HepG2 (cell line): ENCODE measurements around the gene TEKT5. TPM values are rescaled to one million over a fixed set of nuclear protein-coding genes. Genes with fewer than 3 reads are reported as not detected.

Experiments used
- ATRX ChIP-seq: sonication (generic); formaldehyde crosslinking; IDR thresholded peaks from 2 replicates; pipeline ENCODE4 v1.4.0; 2020; ENCODE audit warnings: missing genetic modification reagents, borderline replicate concordance
- BRD4 ChIP-seq: sonication (generic); formaldehyde crosslinking; IDR thresholded peaks from 2 replicates; pipeline ENCODE4 v1.4.0; 2020; ENCODE audit warnings: missing genetic modification reagents
- FOXJ3 ChIP-seq: sonication (generic); formaldehyde crosslinking; IDR thresholded peaks from 2 replicates; pipeline ENCODE4 v1.4.0; 2020; ENCODE audit warnings: missing genetic modification reagents, mild to moderate bottlenecking, borderline replicate concordance
- HHEX ChIP-seq: IDR thresholded peaks from 2 replicates; pipeline ENCODE4 v1.6.1; 2016; ENCODE audit warnings: control low read depth
- KDM5A ChIP-seq: fragments of 200-600 bp; sonication (generic); IDR thresholded peaks from 2 replicates; pipeline ENCODE4 v1.7.0; 2018; ENCODE audit warnings: antibody characterized with exemption, mild to moderate bottlenecking, low read length, borderline replicate concordance
- KLF12 ChIP-seq: sonication (generic); formaldehyde crosslinking; IDR thresholded peaks from 2 replicates; pipeline ENCODE4 v1.4.0; 2020; ENCODE audit warnings: missing genetic modification reagents, borderline replicate concordance
- KLF9 ChIP-seq: IDR thresholded peaks from 2 replicates; pipeline ENCODE4 v1.6.1; 2016; ENCODE audit warnings: low read depth
- PCBP1 ChIP-seq: fragments of 200-400 bp; formaldehyde crosslinking; IDR thresholded peaks from 2 replicates; pipeline ENCODE4 v1.6.1; 2017; ENCODE audit warnings: mild to moderate bottlenecking, low read depth, low read length, borderline replicate concordance
- REL ChIP-seq: sonication (generic); formaldehyde crosslinking; conservative IDR thresholded peaks from 2 replicates; pipeline ENCODE4 v1.8.0; 2022; ENCODE audit warnings: mild to moderate bottlenecking, missing genetic modification reagents, moderate library complexity
- SIN3A ChIP-seq: IDR thresholded peaks from 2 replicates; pipeline ENCODE4 v1.6.1; 2011; ENCODE audit warnings: low read depth, mild to moderate bottlenecking, control low read depth, low read length, borderline replicate concordance
- TRIM24 ChIP-seq: sonication (generic); formaldehyde crosslinking; IDR thresholded peaks from 2 replicates; pipeline ENCODE4 v1.8.0; 2022; ENCODE audit warnings: mild to moderate bottlenecking, missing genetic modification reagents
- UBTF ChIP-seq: sonication (generic); formaldehyde crosslinking; IDR thresholded peaks from 2 replicates; pipeline ENCODE4 v1.4.0; 2020; ENCODE audit warnings: mild to moderate bottlenecking, missing genetic modification reagents
- ZBTB21 ChIP-seq: sonication (generic); formaldehyde crosslinking; IDR thresholded peaks from 2 replicates; pipeline ENCODE4 v1.4.0; 2020; ENCODE audit warnings: missing genetic modification reagents
- ZHX1 ChIP-seq: sonication (generic); formaldehyde crosslinking; IDR thresholded peaks from 2 replicates; pipeline ENCODE4 v1.8.1; 2022; ENCODE audit warnings: low read depth, mild to moderate bottlenecking, missing genetic modification reagents
- ZNF329 ChIP-seq: sonication (generic); formaldehyde crosslinking; IDR thresholded peaks from 2 replicates; pipeline ENCODE4 v1.9.0; 2021; ENCODE audit warnings: low read depth, mild to moderate bottlenecking, missing genetic modification reagents
- ZNF333 ChIP-seq: sonication (generic); formaldehyde crosslinking; IDR thresholded peaks from 2 replicates; pipeline ENCODE4 v1.4.0; 2020; ENCODE audit warnings: mild to moderate bottlenecking, missing genetic modification reagents, borderline replicate concordance
- ZNF557 ChIP-seq: sonication (generic); formaldehyde crosslinking; IDR thresholded peaks from 2 replicates; pipeline ENCODE4 v1.4.0; 2020; ENCODE audit warnings: missing genetic modification reagents
- polyA plus RNA-seq, 8 experiments: library from polyadenylated mRNA; depleted of rRNA in 3 of 8; stranded (reverse) in 7 of 8; unstranded in 1 of 8; fragments of >200 nt; fragmentation: Illumina TruSeq in 4 of 8; extraction: Trizol in 4 of 8; gene quantifications; 2 replicates each; pipeline versions ENCODE4 v1.2.1 to v1.2.3, GENCODE V29; 2011 to 2016; ENCODE audit warnings: low read depth in 4 of 8, missing spikeins in 1 of 8, mixed read lengths in 1 of 8; ENCODE audit not compliant: insufficient read depth in 1 of 8
- total RNA-seq, 5 experiments: library from RNA; depleted of rRNA; stranded (reverse); fragments of >200 nt; fragmentation: Illumina TruSeq; extraction: Trizol; gene quantifications; 2 replicates each; pipeline ENCODE4 v1.2.3, GENCODE V29; 2016; ENCODE audit warnings: low read depth in 1 of 5
- TF ChIP-seq, protein P1 (sequence below): fragments of 450-650 bp; IDR thresholded peaks from 2 replicates; pipeline ENCODE4 v1.6.1; 2016
- TF ChIP-seq, protein P2 (sequence below): sonication (generic); formaldehyde crosslinking; conservative IDR thresholded peaks from 2 replicates; pipeline ENCODE4 v1.4.0; 2020; ENCODE audit warnings: missing genetic modification reagents
- TF ChIP-seq, protein P3 (sequence below), 2 experiments: fragments of 450-650 bp in 1 of 2; sonication (generic) in 1 of 2; formaldehyde crosslinking; IDR thresholded peaks; 2 replicates each; pipeline versions ENCODE4 v1.5.0 to v1.8.0; 2020 to 2022; ENCODE audit warnings: mild to moderate bottlenecking in 1 of 2, missing genetic modification reagents in 1 of 2

TEKT5 gene
- total and polyA plus RNA-seq, 2 of the 13 experiments (the other 11 are each of a cell fraction or from before 2014, with no cell fraction given) = 0.16 TPM; not detected in 1

DNA sequence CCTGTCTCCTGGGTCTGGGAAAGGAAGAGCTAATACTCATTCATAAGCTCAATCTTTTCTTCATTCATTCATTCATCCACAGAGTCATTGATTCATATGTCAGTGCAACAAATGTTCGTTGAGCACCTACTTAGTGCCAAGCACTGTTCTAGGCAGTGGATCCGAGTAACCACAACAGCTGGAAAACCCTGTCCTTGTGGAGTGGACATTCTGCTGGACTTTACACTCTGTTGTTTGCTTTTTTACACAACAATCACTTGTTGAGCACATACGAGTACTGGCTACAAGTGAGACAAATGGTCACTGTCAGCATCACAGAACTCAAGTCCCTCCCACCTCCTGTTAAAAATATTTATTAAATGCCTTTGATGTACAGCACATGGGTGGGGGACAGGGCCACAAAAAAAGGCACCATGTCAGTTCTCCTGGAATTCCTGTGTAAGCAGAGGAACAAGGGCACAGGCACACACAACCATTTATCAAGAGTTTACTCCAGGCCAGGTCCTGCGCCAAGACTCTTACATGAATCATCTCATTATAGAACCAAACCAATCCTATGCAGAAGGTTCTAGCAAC is 46.9 kb downstream of the TEKT5 start (continued):
- TF ChIP-seq ZBTB21 (CRISPR knock-in tag) (peak; percentile 79), ZNF333 (peak; percentile 99), KDM5A (no peak), ZHX1 (CRISPR knock-in tag) (peak; percentile 95), KLF9 (CRISPR knock-in tag) (0 out of 2 replicates have a peak, but pooled peaks have one; percentile 84), REL (CRISPR knock-in tag) (no peak), ZNF557 (CRISPR knock-in tag) (peak; percentile 34; the same call in 1 of the 2 replicates), ATRX (CRISPR knock-in tag) (no peak), BRD4 (CRISPR knock-in tag) (peak; percentile 71; the same call in 1 of the 2 replicates), KLF12 (CRISPR knock-in tag) (no peak; the same call in 1 of the 2 replicates), PCBP1 (no peak), ZNF329 (CRISPR knock-in tag) (0 out of 2 replicates have a peak, but pooled peaks have one; percentile 33), HHEX (peak; percentile 97), FOXJ3 (CRISPR knock-in tag) (peak; percentile 99), SIN3A (peak; percentile 59; the same call in 1 of the 2 replicates), TRIM24 (peak; percentile 96), UBTF (CRISPR knock-in tag) (peak; percentile 57)
- TF ChIP-seq, protein P1, sequence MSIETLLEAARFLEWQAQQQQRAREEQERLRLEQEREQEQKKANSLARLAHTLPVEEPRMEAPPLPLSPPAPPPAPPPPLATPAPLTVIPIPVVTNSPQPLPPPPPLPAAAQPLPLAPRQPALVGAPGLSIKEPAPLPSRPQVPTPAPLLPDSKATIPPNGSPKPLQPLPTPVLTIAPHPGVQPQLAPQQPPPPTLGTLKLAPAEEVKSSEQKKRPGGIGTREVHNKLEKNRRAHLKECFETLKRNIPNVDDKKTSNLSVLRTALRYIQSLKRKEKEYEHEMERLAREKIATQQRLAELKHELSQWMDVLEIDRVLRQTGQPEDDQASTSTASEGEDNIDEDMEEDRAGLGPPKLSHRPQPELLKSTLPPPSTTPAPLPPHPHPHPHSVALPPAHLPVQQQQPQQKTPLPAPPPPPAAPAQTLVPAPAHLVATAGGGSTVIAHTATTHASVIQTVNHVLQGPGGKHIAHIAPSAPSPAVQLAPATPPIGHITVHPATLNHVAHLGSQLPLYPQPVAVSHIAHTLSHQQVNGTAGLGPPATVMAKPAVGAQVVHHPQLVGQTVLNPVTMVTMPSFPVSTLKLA = peak; percentile 85
- TF ChIP-seq, protein P2, sequence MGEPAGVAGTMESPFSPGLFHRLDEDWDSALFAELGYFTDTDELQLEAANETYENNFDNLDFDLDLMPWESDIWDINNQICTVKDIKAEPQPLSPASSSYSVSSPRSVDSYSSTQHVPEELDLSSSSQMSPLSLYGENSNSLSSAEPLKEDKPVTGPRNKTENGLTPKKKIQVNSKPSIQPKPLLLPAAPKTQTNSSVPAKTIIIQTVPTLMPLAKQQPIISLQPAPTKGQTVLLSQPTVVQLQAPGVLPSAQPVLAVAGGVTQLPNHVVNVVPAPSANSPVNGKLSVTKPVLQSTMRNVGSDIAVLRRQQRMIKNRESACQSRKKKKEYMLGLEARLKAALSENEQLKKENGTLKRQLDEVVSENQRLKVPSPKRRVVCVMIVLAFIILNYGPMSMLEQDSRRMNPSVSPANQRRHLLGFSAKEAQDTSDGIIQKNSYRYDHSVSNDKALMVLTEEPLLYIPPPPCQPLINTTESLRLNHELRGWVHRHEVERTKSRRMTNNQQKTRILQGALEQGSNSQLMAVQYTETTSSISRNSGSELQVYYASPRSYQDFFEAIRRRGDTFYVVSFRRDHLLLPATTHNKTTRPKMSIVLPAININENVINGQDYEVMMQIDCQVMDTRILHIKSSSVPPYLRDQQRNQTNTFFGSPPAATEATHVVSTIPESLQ (CRISPR knock-in tag) = peak; percentile 85; the same call in 1 of the 2 replicates
- TF ChIP-seq, protein P3, sequence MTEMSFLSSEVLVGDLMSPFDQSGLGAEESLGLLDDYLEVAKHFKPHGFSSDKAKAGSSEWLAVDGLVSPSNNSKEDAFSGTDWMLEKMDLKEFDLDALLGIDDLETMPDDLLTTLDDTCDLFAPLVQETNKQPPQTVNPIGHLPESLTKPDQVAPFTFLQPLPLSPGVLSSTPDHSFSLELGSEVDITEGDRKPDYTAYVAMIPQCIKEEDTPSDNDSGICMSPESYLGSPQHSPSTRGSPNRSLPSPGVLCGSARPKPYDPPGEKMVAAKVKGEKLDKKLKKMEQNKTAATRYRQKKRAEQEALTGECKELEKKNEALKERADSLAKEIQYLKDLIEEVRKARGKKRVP (CRISPR knock-in tag; IDR thresholded peaks at IDR 0.05) = peak in 1 of 2 experiments; percentile 89; a peak in 1 of 4 replicates
